HCT116 (cell line): ENCODE data around the gene THADA.

ENCODE experiments used
- ATF3 ChIP-seq: IDR thresholded peaks from 2 replicates; pipeline ENCODE4 v1.6.1; 2012
- CTCF ChIP-seq, 3 experiments: fragments of 200-600 bp in 1 of 3; sonication (generic) in 1 of 3; IDR thresholded peaks in 2 of 3; conservative IDR thresholded peaks in 1 of 3; 2 replicates each; pipeline ENCODE4 v1.5.1; 2012 to 2017; ENCODE audit warnings: low read depth in 2 of 3, low read length in 2 of 3, antibody characterized with exemption in 1 of 3, borderline replicate concordance in 1 of 3, control low read depth in 1 of 3, mild to moderate bottlenecking in 1 of 3, mixed read lengths in 1 of 3, mixed run types in 1 of 3, moderate library complexity in 1 of 3; ENCODE audit not compliant: insufficient read depth in 1 of 3
- EZH2 ChIP-seq: fragments of 200-600 bp; sonication (generic); IDR thresholded peaks from 2 replicates; pipeline ENCODE4 v1.6.1; 2017; ENCODE audit warnings: antibody characterized with exemption, mixed run types
- JUND ChIP-seq: IDR thresholded peaks from 2 replicates; pipeline ENCODE4 v1.6.1; 2012
- MAX ChIP-seq: IDR thresholded peaks from 2 replicates; pipeline ENCODE4 v1.6.1; 2012
- POLR2A ChIP-seq: IDR thresholded peaks from 2 replicates; pipeline ENCODE4 v1.7.0; 2011; ENCODE audit warnings: borderline replicate concordance; ENCODE audit not compliant: insufficient read depth, insufficient read length; ENCODE audit errors: extremely low read depth
- POLR2AphosphoS5 ChIP-seq: IDR thresholded peaks from 2 replicates; pipeline ENCODE4 v1.6.1; 2011; ENCODE audit warnings: mild to moderate bottlenecking, low read depth, low read length, moderate library complexity
- RAD21 ChIP-seq: IDR thresholded peaks from 2 replicates; pipeline ENCODE4 v1.6.1; 2012; ENCODE audit warnings: low read depth, mild to moderate bottlenecking
- REST ChIP-seq: IDR thresholded peaks from 2 replicates; pipeline ENCODE4 v1.6.1; 2012; ENCODE audit warnings: low read depth
- SIN3A ChIP-seq: IDR thresholded peaks from 2 replicates; pipeline ENCODE4 v1.6.1; 2012; ENCODE audit warnings: low read depth
- YY1 ChIP-seq: IDR thresholded peaks from 2 replicates; pipeline ENCODE4 v1.6.1; 2011; ENCODE audit warnings: low read length, low read depth, moderate library complexity, mild to moderate bottlenecking; ENCODE audit not compliant: insufficient replicate concordance; ENCODE audit errors: extremely low read depth
- ZFX ChIP-seq: fragments of 450-650 bp; IDR thresholded peaks from 2 replicates; pipeline ENCODE4 v1.6.1; 2017
- ZNF274 ChIP-seq: fragments of 200-500 bp; sonication (Bioruptor generic); IDR thresholded peaks from 2 replicates; pipeline ENCODE4 v1.6.1; 2014; ENCODE audit warnings: mild to moderate bottlenecking, low read depth, low read length, inconsistent platforms

- TF ChIP-seq CTCF (IDR thresholded peaks at IDR 0.05 in 2 of 3, conservative IDR thresholded peaks at IDR 0.05 in 1 of 3; ENCODE audit: borderline replicate concordance in 1 of 3, insufficient read depth in 1 of 3, low read depth in 2 of 3, low read length in 2 of 3) (no peak), RAD21 (no peak), YY1 (no peak), POLR2AphosphoS5 (no peak), EZH2 (no peak), REST (no peak), ZFX (no peak), ZNF274 (no peak), JUND (no peak), MAX (no peak), SIN3A (no peak), POLR2A (no peak), ATF3 (no peak)
Measured at GRCh38 chr2:43643680-43644079, 47.8 kb upstream of the THADA start.
